ENCODE measurements around the gene FILIP1L. TPM values are rescaled to one million over a fixed set of nuclear protein-coding genes. Genes with fewer than 3 reads are reported as not detected.

FILIP1L gene
- total and polyA plus RNA-seq, 8 donors = 10.6 to 98.4 (median 57.0) TPM

- DNase-seq = peak in 1 of 2 donors; percentile 44
- H3K9me3 ChIP-seq = peaks cover 0 to 19% (median 9%) of the 10 kb centered on the region in 4 donors
- peak overlapping the region in 3 of 5 donors; percentile 49 to 62 (median 54) for H3K27ac ChIP-seq
- TF ChIP-seq POLR2AphosphoS5 (IDR thresholded peaks at IDR 0.05) (no peak), POLR2A (IDR thresholded peaks at IDR 0.05) (no peak), EP300 (IDR thresholded peaks at IDR 0.05) (no peak), CTCF (IDR thresholded peaks at IDR 0.05) (no peak)
- H3K27me3 ChIP-seq = no peaks in the 10 kb centered on the region
- intact Hi-C loops (cut with DNase I; ENCODE audit: low total_unique reads) = no loop called here
- 63 to 83% (median 76%) methylated on average over 2 of the region's 2 CpGs for WGBS, 5 donors
- peaks cover 0 to 4% (median 0%) of the 10 kb centered on the region in 4 donors for H3K36me3 ChIP-seq
- H3K4me3 ChIP-seq = no peak overlapping the region
- peaks cover 0 to 21% (median 10%) of the 10 kb centered on the region in 4 donors for H3K4me1 ChIP-seq
Observed at GRCh38 chr3:100158918-100159330, 44.6 kb upstream of the FILIP1L start.

GRCh38 chr3:100157685-100158084 is 43.4 kb upstream of the FILIP1L start:
- Histone ChIP-seq H3K36me3 (peaks cover 0 to 3% (median 0%) of the 10 kb centered on the region in 4 donors), H3K27me3 (no peaks in the 10 kb centered on the region), H3K4me1 (peaks cover 0 to 21% (median 10%) of the 10 kb centered on the region in 4 donors), H3K4me3 (no peak overlapping the region), H3K9me3 (peaks cover 0 to 19% (median 9%) of the 10 kb centered on the region in 4 donors), H3K27ac (no peak overlapping the region)
- WGBS, 5 donors = 77 to 96% (median 88%) methylated on average over 2 of the region's 2 CpGs
- DNase-seq = no peak
- no peak for TF ChIP-seq POLR2A (IDR thresholded peaks at IDR 0.05)
- intact Hi-C loops (cut with DNase I; ENCODE audit: low total_unique reads) = no loop called here

- intact Hi-C loops (cut with DNase I; ENCODE audit: low total_unique reads) = no loop called here
- DNase-seq = no peak
- Histone ChIP-seq H3K9me3 (peaks cover 0 to 19% (median 9%) of the 10 kb centered on the region in 4 donors), H3K4me3 (no peak overlapping the region), H3K27me3 (no peaks in the 10 kb centered on the region), H3K4me1 (peaks cover 0 to 35% (median 10%) of the 10 kb centered on the region in 4 donors), H3K27ac (no peak overlapping the region), H3K36me3 (no peaks in the 10 kb centered on the region)
- no peak for TF ChIP-seq POLR2A (IDR thresholded peaks at IDR 0.05)
- no peak for TF ChIP-seq POLR2AphosphoS5 (IDR thresholded peaks at IDR 0.05)
- no peak for TF ChIP-seq EP300 (IDR thresholded peaks at IDR 0.05)
- no peak for TF ChIP-seq CTCF (IDR thresholded peaks at IDR 0.05)
Observed at GRCh38 chr3:100155590-100155989, 41.3 kb upstream of the FILIP1L start.

GRCh38 chr3:100155128-100155527 is 40.8 kb upstream of the FILIP1L start:
- Histone ChIP-seq H3K36me3 (no peaks in the 10 kb centered on the region), H3K4me3 (no peak overlapping the region), H3K27ac (no peak overlapping the region), H3K4me1 (peaks cover 0 to 34% (median 10%) of the 10 kb centered on the region in 4 donors), H3K9me3 (peaks cover 0 to 19% (median 9%) of the 10 kb centered on the region in 4 donors), H3K27me3 (no peaks in the 10 kb centered on the region)
- intact Hi-C loops (cut with DNase I; ENCODE audit: low total_unique reads) = no loop called here
- DNase-seq = no peak
- TF ChIP-seq POLR2A (IDR thresholded peaks at IDR 0.05) (no peak), POLR2AphosphoS5 (IDR thresholded peaks at IDR 0.05) (no peak)

GRCh38 chr3:100154171-100154570 is 39.9 kb upstream of the FILIP1L start:
- Histone ChIP-seq H3K27ac (no peak overlapping the region), H3K36me3 (no peaks in the 10 kb centered on the region), H3K4me3 (no peak overlapping the region), H3K27me3 (no peaks in the 10 kb centered on the region), H3K9me3 (peaks cover 0 to 19% (median 9%) of the 10 kb centered on the region in 4 donors), H3K4me1 (peaks cover 2 to 30% (median 14%) of the 10 kb centered on the region in 4 donors)
- WGBS, 5 donors = 91 to 100% (median 97%) methylated on average over 1 of the region's 1 CpG
- intact Hi-C loops (cut with DNase I; ENCODE audit: low total_unique reads) = no loop called here
- no peak for DNase-seq
- no peak for TF ChIP-seq POLR2AphosphoS5 (IDR thresholded peaks at IDR 0.05)
- no peak for TF ChIP-seq POLR2A (IDR thresholded peaks at IDR 0.05)
- TF ChIP-seq CTCF (IDR thresholded peaks at IDR 0.05) = no peak
- TF ChIP-seq EP300 (IDR thresholded peaks at IDR 0.05) = no peak

All from stomach (tissue), 9 donors.